BLaER1 treated with 17β-estradiol and CSF1 and Interleukin-3, amounts not matched to agents 10 nM and 100 nM (cell line): ENCODE results near the gene TMEM69.

Experiments used
- H3K27ac ChIP-seq, 11 experiments: shearing (Covaris generic); formaldehyde crosslinking; 2 replicates each; pipeline ENCODE4 v1.8.1; 2022
- H3K27me3 ChIP-seq, 11 experiments: shearing (Covaris generic); formaldehyde crosslinking; 2 replicates each; pipeline ENCODE4 v1.8.1; 2022
- H3K36me3 ChIP-seq, 11 experiments: shearing (Covaris generic); formaldehyde crosslinking; 2 replicates each; pipeline ENCODE4 v1.8.1; 2022
- H3K4me1 ChIP-seq, 10 experiments: shearing (Covaris generic); formaldehyde crosslinking; 2 replicates each; pipeline ENCODE4 v1.8.1; 2022
- H3K4me2 ChIP-seq, 11 experiments: shearing (Covaris generic); formaldehyde crosslinking; 2 replicates each; pipeline ENCODE4 v1.8.1; 2022
- H3K4me3 ChIP-seq, 10 experiments: shearing (Covaris generic); formaldehyde crosslinking; 2 replicates each; pipeline ENCODE4 v1.8.1; 2022
- H3K9ac ChIP-seq, 11 experiments: shearing (Covaris generic); formaldehyde crosslinking; 2 replicates each; pipeline ENCODE4 v1.8.1; 2022
- H3K9me3 ChIP-seq, 11 experiments: shearing (Covaris generic); formaldehyde crosslinking; replicated peaks in 1 of 11; 2 replicates each; pipeline ENCODE4 v1.8.1; 2022
- H4K20me1 ChIP-seq, 11 experiments: shearing (Covaris generic); formaldehyde crosslinking; 2 replicates each; pipeline ENCODE4 v1.8.1; 2022
- Cebpa-rat ChIP-seq, 11 experiments: shearing (Covaris generic); IDR thresholded peaks; 2 replicates each; pipeline ENCODE4 v1.8.1; 2022

TMEM69 gene, protein sequence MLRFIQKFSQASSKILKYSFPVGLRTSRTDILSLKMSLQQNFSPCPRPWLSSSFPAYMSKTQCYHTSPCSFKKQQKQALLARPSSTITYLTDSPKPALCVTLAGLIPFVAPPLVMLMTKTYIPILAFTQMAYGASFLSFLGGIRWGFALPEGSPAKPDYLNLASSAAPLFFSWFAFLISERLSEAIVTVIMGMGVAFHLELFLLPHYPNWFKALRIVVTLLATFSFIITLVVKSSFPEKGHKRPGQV

GRCh38 chr1:45687754-45688740 is at the start of gene TMEM69:
Gene TMEM69, plus strand, starts transcription at chr1:45688181. Its CDS starts 2,888 bp downstream, at chr1:45691069.
- Histone ChIP-seq H3K4me1 (peaks cover 30 to 41% (median 38%) of the 10 kb centered on the region in 10 experiments), H3K27ac (peak within 1 kb of the TSS; percentile 96 to 99 (median 98)), H3K4me3 (peak within 1 kb of the TSS; percentile 83 to 98 (median 95)), H3K4me2 (peak within 1 kb of the TSS; percentile 87 to 99 (median 94)), H3K27me3 (no peaks in the 10 kb centered on the region), H4K20me1 (peaks cover 10 to 42% (median 19%) of the 10 kb centered on the region in 11 experiments; a peak in 16 of 22 replicates), H3K9ac (peak within 1 kb of the TSS; percentile 90 to 98 (median 95)), H3K9me3 (no peaks in the 10 kb centered on the region), H3K36me3 (peaks cover 21 to 46% (median 35%) of the 10 kb centered on the region in 11 experiments)
- no peak for TF ChIP-seq Cebpa-rat (IDR thresholded peaks at IDR 0.05)

- Histone ChIP-seq H3K9me3 (no peaks in the 10 kb centered on the region), H4K20me1 (peaks cover 0 to 92% (median 26%) of the 10 kb centered on the region in 11 experiments; a peak in 11 of 22 replicates), H3K4me2 (no peak overlapping the region), H3K4me1 (peaks cover 0 to 10% (median 6%) of the 10 kb centered on the region in 10 experiments; a peak in 10 of 20 replicates), H3K4me3 (no peak overlapping the region), H3K27ac (no peak overlapping the region), H3K36me3 (peaks cover 86 to 98% (median 89%) of the 10 kb centered on the region in 11 experiments), H3K9ac (no peak overlapping the region), H3K27me3 (no peaks in the 10 kb centered on the region)
- TF ChIP-seq Cebpa-rat (IDR thresholded peaks at IDR 0.05), result no peak
Measured at GRCh38 chr1:45640293-45640692, 47.7 kb upstream of the TMEM69 start.

DNA sequence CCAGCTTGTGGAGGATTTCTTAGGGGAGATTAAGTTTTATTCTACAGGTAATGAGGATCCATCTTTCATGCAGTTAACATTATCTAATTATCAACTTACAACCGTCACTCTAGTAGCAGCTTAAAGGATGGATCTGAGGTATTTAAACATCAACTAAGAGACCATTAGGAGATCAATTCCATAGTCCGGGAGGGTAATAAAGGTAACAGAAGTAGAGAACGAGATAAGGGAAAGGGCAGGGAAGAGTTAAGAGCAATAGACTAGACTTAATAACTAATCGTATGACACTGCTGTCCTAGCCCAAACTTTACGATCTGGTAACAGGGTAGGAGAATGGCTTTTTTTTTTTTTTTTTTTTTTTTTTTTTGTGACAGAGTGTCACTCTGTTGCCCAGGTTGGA is 44.7 kb upstream of the TMEM69 start:
- H3K4me2 ChIP-seq, result no peak overlapping the region
- peaks cover 7 to 96% (median 47%) of the 10 kb centered on the region in 11 experiments; a peak in 16 of 22 replicates for H4K20me1 ChIP-seq
- no peaks in the 10 kb centered on the region for H3K27me3 ChIP-seq
- no peak for TF ChIP-seq Cebpa-rat (IDR thresholded peaks at IDR 0.05)
- no peak overlapping the region for H3K9ac ChIP-seq
- H3K4me1 ChIP-seq, result peaks cover 0 to 35% (median 20%) of the 10 kb centered on the region in 10 experiments; a peak in 15 of 20 replicates
- no peak overlapping the region for H3K4me3 ChIP-seq
- H3K9me3 ChIP-seq, result no peaks in the 10 kb centered on the region
- peaks cover 66 to 94% (median 86%) of the 10 kb centered on the region in 11 experiments for H3K36me3 ChIP-seq
- no peak overlapping the region for H3K27ac ChIP-seq

DNA sequence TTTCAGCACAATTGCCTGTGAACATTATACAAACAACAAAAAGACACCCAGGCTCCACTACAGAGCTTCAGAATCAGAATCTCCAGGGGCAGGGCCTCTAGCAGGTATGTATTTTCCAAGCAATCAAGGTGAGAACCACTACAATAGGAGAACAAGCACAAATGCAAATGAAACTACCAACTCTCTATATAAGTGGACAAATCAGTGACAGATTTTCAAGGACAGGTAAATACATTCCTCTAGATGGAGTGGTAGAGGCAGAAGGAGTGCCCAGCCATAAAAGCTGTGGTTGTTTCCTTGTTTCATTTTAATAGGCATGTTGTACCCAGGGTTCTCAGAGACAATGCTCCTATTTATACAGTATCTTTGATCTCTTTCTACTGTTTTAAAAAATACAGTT is 44.0 kb upstream of the TMEM69 start:
- no peak overlapping the region for H3K4me3 ChIP-seq

GRCh38 chr1:45644661-45645060 is 43.3 kb upstream of the TMEM69 start:
- Histone ChIP-seq H3K36me3 (peaks cover 66 to 94% (median 86%) of the 10 kb centered on the region in 11 experiments), H3K4me3 (no peak overlapping the region), H3K4me2 (no peak overlapping the region; a peak in 1 of 22 replicates), H3K9me3 (no peaks in the 10 kb centered on the region), H4K20me1 (peaks cover 12 to 98% (median 51%) of the 10 kb centered on the region in 11 experiments; a peak in 16 of 22 replicates), H3K27ac (no peak overlapping the region), H3K4me1 (peaks cover 0 to 42% (median 20%) of the 10 kb centered on the region in 10 experiments; a peak in 15 of 20 replicates), H3K9ac (no peak overlapping the region), H3K27me3 (no peaks in the 10 kb centered on the region)
- no peak for TF ChIP-seq Cebpa-rat (IDR thresholded peaks at IDR 0.05)

More for the DNA sequence above, 44.0 kb upstream of the TMEM69 start:
- Histone ChIP-seq H3K9me3 (no peaks in the 10 kb centered on the region), H4K20me1 (peaks cover 12 to 96% (median 50%) of the 10 kb centered on the region in 11 experiments; a peak in 16 of 22 replicates), H3K9ac (no peak overlapping the region), H3K27ac (no peak overlapping the region), H3K27me3 (no peaks in the 10 kb centered on the region), H3K36me3 (peaks cover 66 to 94% (median 86%) of the 10 kb centered on the region in 11 experiments), H3K4me1 (peaks cover 0 to 41% (median 20%) of the 10 kb centered on the region in 10 experiments; a peak in 15 of 20 replicates), H3K4me2 (no peak overlapping the region)
- TF ChIP-seq Cebpa-rat (IDR thresholded peaks at IDR 0.05), result no peak

DNA sequence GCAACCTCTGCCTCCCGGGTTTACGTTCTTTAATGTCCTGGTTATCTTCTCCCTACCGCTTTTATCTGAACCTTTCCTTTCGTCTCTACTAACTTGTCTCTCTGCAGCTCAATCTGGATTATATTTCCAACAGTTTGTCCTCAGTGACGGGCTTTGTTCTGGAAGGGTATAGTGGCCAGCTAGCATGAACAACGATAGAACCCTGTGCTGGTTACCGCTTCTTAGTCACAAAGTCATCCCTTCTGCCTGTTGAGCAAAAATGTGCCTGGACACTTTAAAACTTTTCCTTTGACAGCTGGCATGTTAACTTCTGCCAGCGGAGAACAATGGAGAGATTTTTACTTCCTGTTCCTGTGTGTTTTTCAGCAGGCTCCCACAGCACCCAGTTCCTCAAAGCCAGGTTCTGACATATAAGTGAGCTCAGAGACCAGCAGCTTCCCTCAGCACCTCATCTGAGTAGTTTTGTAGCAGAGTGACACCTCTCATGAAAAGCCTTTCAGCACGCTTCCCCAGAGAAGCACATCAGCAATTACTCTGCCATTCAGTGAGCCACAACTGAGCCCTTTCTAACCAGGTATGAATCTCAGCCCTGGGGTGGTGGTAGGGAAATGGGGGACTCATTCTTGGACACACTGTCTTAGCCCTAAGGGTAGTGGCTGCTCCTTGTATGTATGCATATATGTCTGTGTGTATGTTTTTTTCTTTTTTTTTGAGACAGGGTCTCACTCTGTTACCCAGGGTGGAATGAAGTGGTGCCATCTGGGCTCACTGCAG is 40.5 kb upstream of the TMEM69 start:
- TF ChIP-seq Cebpa-rat (IDR thresholded peaks at IDR 0.05), result no peak
- Histone ChIP-seq H3K36me3 (peaks cover 66 to 94% (median 86%) of the 10 kb centered on the region in 11 experiments), H3K27ac (peak overlapping the region in 6 of 11 experiments; percentile 2 to 47 (median 28); a peak in 5 of 22 replicates)

DNA sequence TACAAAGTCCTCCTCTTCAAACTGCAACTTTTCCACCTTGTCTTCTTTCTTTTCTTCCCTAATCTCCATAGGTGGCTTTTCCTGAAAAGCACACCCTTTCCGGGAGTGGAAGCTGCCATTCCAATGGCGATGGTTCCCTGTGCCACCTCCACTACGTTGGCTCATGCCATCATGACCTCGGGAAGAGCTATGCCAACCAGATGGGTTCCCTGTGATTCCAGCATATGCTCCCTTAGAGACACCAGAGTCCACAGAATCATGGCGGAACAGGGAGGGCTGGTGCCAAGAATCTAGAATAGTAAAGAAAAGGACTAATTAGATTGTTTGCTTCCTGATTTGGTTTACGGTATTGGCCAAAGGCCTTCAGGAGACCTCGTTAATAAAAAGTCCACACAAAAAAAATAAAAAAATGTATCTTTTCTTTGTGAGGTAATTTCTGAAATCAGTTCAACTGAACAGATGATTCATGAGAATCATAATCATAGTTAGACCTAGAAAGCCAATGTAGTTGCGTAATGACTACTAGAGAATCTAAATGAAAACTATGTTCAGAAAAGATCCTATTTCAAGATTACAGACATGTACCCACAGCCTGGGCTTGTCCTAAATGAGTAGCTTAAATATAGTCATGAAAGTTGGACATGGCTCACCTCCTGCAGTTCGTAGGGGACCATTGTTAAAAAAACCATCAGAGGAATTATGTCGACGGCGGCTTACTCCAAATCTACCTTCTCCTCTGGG is 33.3 kb upstream of the TMEM69 start:
- H3K4me1 ChIP-seq, result no peaks in the 10 kb centered on the region
- H3K4me2 ChIP-seq, result no peak overlapping the region
- no peaks in the 10 kb centered on the region for H3K27me3 ChIP-seq
- H3K9me3 ChIP-seq, result no peaks in the 10 kb centered on the region
- peaks cover 99 to 100% (median 100%) of the 10 kb centered on the region in 11 experiments for H3K36me3 ChIP-seq
- H3K9ac ChIP-seq, result no peak overlapping the region
- peak in 2 of 11 experiments; percentile 21 to 31; a peak in 1 of 22 replicates for TF ChIP-seq Cebpa-rat (IDR thresholded peaks at IDR 0.05)
- H3K4me3 ChIP-seq, result no peak overlapping the region
- H3K27ac ChIP-seq, result no peak overlapping the region
- peaks cover 6 to 99% (median 29%) of the 10 kb centered on the region in 11 experiments; a peak in 17 of 22 replicates for H4K20me1 ChIP-seq

More for the DNA sequence above, 40.5 kb upstream of the TMEM69 start:
- peak overlapping the region in 5 of 11 experiments; percentile 27 to 64 (median 48); a peak in 9 of 22 replicates for H3K4me2 ChIP-seq
- peak overlapping the region in 3 of 11 experiments; percentile 13 to 37 (median 18); a peak in 5 of 22 replicates for H3K9ac ChIP-seq
- H3K4me1 ChIP-seq, result peaks cover 0 to 42% (median 18%) of the 10 kb centered on the region in 10 experiments; a peak in 15 of 20 replicates
- no peak overlapping the region for H3K4me3 ChIP-seq
- H4K20me1 ChIP-seq, result peaks cover 13 to 100% (median 60%) of the 10 kb centered on the region in 11 experiments; a peak in 17 of 22 replicates
- no peaks in the 10 kb centered on the region for H3K9me3 ChIP-seq
- no peaks in the 10 kb centered on the region for H3K27me3 ChIP-seq
